ENCODE measurements around the gene MBNL3. TPM values are rescaled to one million over a fixed set of nuclear protein-coding genes. Genes with fewer than 3 reads are reported as not detected.

The MBNL3 gene
- total RNA-seq, 2 donors from 2014 or later, result 98.8 to 140 TPM

DNA sequence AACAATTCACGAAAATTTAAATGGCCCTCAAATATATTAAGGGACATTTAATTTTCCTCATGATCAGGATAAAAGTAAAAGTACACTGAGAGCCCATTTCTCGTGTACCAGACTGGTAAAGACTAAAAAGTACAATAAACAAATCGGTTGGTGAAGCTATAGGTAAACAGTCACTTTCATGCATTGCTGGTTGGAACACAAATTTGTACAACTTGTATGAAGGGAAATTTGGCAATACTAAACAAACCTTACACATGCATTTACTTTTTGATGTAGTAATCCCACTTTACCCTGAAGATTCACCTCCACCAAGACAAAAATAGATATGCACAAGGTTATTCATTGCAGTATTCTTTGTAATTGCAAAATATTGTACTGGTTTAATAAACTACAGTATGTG, 31.4 kb upstream of the MBNL3 start:
- DNase-seq (ENCODE audit: low spot score), result no peak
- Histone ChIP-seq H3K27me3 (no peaks in the 10 kb centered on the region), H3K36me3 (no peaks in the 10 kb centered on the region), H3K27ac (no peak overlapping the region), H3K9me3 (no peaks in the 10 kb centered on the region), H3K4me1 (no peaks in the 10 kb centered on the region), H3K4me3 (no peak overlapping the region)
- TF ChIP-seq, protein P1, sequence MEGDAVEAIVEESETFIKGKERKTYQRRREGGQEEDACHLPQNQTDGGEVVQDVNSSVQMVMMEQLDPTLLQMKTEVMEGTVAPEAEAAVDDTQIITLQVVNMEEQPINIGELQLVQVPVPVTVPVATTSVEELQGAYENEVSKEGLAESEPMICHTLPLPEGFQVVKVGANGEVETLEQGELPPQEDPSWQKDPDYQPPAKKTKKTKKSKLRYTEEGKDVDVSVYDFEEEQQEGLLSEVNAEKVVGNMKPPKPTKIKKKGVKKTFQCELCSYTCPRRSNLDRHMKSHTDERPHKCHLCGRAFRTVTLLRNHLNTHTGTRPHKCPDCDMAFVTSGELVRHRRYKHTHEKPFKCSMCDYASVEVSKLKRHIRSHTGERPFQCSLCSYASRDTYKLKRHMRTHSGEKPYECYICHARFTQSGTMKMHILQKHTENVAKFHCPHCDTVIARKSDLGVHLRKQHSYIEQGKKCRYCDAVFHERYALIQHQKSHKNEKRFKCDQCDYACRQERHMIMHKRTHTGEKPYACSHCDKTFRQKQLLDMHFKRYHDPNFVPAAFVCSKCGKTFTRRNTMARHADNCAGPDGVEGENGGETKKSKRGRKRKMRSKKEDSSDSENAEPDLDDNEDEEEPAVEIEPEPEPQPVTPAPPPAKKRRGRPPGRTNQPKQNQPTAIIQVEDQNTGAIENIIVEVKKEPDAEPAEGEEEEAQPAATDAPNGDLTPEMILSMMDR (IDR thresholded peaks at IDR 0.05), result no peak

DNA sequence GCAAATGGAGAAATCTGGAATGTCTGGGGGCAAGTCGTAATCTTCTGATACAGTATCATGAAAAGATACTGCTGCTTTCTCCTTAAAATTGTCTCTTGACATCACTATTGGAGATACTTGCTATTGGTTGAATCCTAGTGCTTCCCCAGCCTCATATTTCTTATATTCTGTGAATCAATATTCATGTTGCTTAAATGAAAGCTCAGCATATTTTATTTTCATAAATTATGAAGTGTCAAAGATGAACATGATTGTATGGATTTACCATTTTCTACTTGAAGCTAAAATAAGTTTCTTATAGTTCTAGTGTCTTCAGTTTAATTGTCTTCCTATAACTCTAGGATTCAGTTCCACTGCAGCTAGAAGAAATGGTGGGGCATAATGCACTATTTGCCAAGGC, 29.6 kb upstream of the MBNL3 start:
- no peaks in the 10 kb centered on the region for H3K9me3 ChIP-seq
- H3K4me1 ChIP-seq, result no peaks in the 10 kb centered on the region
- H3K36me3 ChIP-seq, result no peaks in the 10 kb centered on the region
- no peak for DNase-seq (ENCODE audit: low spot score)
- H3K27me3 ChIP-seq, result no peaks in the 10 kb centered on the region
- no peak overlapping the region for H3K27ac ChIP-seq
- no peak overlapping the region for H3K4me3 ChIP-seq
- TF ChIP-seq, protein P1 (IDR thresholded peaks at IDR 0.05), result no peak

DNA sequence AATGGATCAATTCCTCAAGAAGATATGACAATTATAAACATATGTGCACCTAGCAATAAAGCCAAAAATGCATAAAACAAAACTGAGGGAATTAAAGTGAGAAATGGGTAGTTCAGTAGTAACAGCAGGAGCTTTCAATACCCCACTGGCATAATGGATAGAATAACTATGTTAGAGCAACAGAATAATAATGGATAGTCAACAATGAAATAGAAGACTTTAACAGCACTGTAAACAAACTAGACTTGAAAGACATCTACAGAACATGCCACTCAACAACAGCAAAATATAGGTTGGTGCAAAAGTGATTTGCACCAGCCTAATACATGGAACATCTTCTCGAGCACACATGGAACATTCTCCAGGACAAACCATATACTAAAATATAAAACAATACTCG, 20.0 kb upstream of the MBNL3 start:
- Histone ChIP-seq H3K27ac (no peak overlapping the region), H3K9me3 (no peaks in the 10 kb centered on the region), H3K4me3 (no peak overlapping the region), H3K4me1 (no peaks in the 10 kb centered on the region), H3K27me3 (no peaks in the 10 kb centered on the region), H3K36me3 (no peaks in the 10 kb centered on the region)
- TF ChIP-seq, protein P1 (IDR thresholded peaks at IDR 0.05), result no peak
- DNase-seq (ENCODE audit: low spot score), result no peak

DNA sequence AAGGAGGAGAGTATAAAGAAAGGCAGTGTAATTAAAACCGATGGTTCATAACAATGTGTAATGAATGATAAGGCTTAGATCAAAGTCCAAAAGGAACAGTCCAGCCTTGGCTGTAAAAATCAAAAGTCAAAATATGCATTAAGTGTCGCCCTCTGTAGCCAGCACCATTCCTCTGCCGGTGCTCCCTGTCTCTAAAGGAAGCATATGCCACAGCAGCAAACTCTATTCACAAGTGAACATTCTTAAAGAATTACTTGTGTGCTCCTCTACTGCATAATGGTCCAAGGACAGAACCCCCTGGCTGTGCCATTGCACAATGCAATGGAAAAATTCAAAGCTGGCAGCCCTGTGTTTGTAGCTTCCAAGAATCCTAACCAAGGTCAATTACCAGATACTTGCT, 16.3 kb upstream of the MBNL3 start:
- Histone ChIP-seq H3K4me3 (no peak overlapping the region), H3K9me3 (no peaks in the 10 kb centered on the region), H3K27ac (no peak overlapping the region), H3K4me1 (no peaks in the 10 kb centered on the region), H3K36me3 (no peaks in the 10 kb centered on the region), H3K27me3 (no peaks in the 10 kb centered on the region)
- TF ChIP-seq, protein P1 (IDR thresholded peaks at IDR 0.05), result no peak
- DNase-seq (ENCODE audit: low spot score), result no peak

DNA sequence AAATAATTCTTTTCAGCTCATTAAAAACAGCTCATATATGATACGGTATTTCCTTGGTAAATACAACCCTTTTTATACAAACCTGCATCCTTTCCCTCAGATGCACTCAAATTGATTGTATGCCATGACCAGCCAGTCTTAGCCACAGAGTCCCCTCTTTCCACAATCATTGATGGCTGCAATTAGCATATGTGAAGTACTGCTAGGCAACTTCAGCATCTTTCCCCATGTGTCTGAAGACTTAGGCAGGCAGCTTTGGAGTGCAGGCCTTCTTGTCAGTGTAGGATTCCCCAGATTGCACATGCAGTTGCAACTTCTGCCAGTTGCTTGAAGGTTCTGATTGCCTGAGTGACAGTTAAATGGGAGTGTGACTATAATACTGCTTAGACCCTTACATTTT, 15.6 kb upstream of the MBNL3 start:
- no peak overlapping the region for H3K27ac ChIP-seq
- no peak for DNase-seq (ENCODE audit: low spot score)
- no peaks in the 10 kb centered on the region for H3K27me3 ChIP-seq
- H3K9me3 ChIP-seq, result no peaks in the 10 kb centered on the region
- H3K36me3 ChIP-seq, result no peaks in the 10 kb centered on the region
- no peaks in the 10 kb centered on the region for H3K4me1 ChIP-seq
- no peak overlapping the region for H3K4me3 ChIP-seq
- TF ChIP-seq, protein P1 (IDR thresholded peaks at IDR 0.05), result no peak

DNA sequence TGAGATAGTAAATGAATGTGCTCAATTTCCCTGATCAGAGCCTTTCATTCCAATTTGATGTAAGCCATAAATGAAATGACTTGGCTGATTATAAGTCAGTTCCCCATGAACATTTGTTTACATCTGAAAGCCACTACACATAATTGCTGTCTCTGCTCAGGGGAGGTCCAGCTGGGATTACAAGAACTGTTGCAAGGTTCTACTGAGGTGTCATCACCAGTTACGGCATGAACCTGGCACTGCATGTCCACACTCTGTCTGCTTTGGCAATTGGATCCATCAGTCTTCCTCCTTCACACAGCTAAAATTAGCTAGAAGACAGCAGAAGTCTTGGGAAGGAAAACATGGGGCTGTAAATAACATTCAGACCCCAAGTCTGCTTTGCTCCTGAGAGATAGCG, 12.8 kb upstream of the MBNL3 start:
- no peaks in the 10 kb centered on the region for H3K27me3 ChIP-seq
- no peaks in the 10 kb centered on the region for H3K36me3 ChIP-seq
- H3K27ac ChIP-seq, result no peak overlapping the region

More for the DNA sequence above, 12.8 kb upstream of the MBNL3 start:
- TF ChIP-seq, protein P1 (IDR thresholded peaks at IDR 0.05), result no peak
- Histone ChIP-seq H3K9me3 (no peaks in the 10 kb centered on the region), H3K4me1 (no peaks in the 10 kb centered on the region), H3K4me3 (no peak overlapping the region)
- DNase-seq (ENCODE audit: low spot score), result no peak
